GM13977 (cell line): ENCODE results near the gene DMC1.

Experiments used
- DNase-seq: peaks from one replicate; pipeline ENCODE4 v3.0.0; 2012; ENCODE audit warnings: low spot score
- in situ Hi-C: fragments of 300-500 bp; cut with MboI; formaldehyde crosslinking; loops from one replicate; pipeline ENCODE4 v1.12.0; 2022; ENCODE audit warnings: low sequenced_read_pairs, low pct_unique_long_range_greater_than_20kb, mixed read lengths, inconsistent platforms; ENCODE audit not compliant: unreplicated experiment
- TF ChIP-seq, protein P1 (sequence below): IDR thresholded peaks from 2 replicates; pipeline ENCODE4 v1.5.1; 2012; ENCODE audit warnings: mild to moderate bottlenecking, control low read depth; ENCODE audit not compliant: insufficient read depth; ENCODE audit errors: extremely low read depth, missing control alignments

Gene DMC1

DNA sequence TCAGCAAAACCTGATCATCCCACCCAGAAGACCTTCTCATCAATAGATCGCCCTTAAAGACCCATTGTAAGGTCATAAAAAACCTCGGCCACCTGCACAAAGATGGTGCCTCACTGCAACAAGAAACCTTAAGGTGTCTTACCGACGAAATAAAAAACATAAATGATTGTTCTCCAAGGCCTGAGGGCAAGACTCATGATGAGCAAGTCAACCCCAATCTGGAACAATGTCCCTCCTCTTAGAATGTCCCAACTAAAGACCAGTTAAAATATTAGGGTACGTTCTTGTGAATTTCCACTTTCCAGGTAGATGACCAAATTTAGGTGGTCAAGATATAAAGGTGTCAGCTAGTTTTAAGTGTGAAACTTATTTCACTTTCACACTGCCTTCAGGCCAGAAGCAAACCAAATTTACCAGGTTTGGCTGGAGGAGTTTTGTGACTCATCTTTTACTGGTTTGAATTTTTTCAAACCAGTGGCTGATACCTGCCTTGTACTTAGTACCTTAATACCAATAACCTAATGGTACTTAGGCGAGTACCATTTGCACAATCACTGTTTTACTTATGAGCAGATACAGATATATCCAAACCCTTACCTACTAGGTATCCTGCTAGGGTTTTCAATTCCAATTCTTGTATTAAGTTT, 87.2 kb downstream of the DMC1 start:
- in situ Hi-C loops, result no loop called here
- TF ChIP-seq, protein P1, sequence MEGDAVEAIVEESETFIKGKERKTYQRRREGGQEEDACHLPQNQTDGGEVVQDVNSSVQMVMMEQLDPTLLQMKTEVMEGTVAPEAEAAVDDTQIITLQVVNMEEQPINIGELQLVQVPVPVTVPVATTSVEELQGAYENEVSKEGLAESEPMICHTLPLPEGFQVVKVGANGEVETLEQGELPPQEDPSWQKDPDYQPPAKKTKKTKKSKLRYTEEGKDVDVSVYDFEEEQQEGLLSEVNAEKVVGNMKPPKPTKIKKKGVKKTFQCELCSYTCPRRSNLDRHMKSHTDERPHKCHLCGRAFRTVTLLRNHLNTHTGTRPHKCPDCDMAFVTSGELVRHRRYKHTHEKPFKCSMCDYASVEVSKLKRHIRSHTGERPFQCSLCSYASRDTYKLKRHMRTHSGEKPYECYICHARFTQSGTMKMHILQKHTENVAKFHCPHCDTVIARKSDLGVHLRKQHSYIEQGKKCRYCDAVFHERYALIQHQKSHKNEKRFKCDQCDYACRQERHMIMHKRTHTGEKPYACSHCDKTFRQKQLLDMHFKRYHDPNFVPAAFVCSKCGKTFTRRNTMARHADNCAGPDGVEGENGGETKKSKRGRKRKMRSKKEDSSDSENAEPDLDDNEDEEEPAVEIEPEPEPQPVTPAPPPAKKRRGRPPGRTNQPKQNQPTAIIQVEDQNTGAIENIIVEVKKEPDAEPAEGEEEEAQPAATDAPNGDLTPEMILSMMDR, result no peak

GRCh38 chr22:38481871-38482332, 88.1 kb downstream of the DMC1 start:
- in situ Hi-C loops, result no loop called here
- TF ChIP-seq, protein P1, result no peak
- no peak for DNase-seq

More for the DNA sequence above, 87.2 kb downstream of the DMC1 start:
- no peak for DNase-seq

DNA sequence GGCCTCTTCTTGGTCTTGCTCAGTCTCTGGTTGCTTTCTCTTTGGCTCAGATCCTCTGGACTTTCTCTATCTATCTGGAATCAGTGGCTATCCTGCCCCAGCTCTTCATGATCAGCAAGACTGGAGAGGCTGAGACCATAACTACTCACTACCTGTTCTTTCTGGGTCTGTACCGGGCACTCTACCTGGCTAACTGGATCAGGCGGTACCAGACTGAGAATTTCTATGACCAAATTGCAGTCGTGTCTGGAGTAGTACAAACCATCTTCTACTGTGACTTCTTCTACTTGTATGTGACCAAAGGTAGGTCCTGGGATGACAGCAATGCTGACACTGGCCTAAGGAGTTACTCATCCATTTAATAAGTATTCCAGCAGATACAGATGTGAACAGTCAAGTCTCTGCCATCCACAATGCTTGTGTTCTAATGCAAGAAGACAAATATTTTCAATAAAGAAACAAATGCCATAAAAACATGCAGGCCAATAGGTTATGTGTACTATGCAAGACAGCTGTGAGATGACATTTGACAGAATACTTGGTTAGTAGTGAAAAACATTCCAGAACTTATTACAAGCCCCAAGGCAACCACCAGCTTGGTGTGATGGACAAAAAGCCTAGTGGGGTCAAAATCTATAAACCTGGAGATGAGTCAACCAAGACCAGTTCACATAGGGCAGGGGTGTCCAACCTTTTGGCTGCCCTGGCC, 88.7 kb downstream of the DMC1 start:
- in situ Hi-C loops, result no loop called here
- TF ChIP-seq, protein P1, result no peak
- DNase-seq, result no peak

DNA sequence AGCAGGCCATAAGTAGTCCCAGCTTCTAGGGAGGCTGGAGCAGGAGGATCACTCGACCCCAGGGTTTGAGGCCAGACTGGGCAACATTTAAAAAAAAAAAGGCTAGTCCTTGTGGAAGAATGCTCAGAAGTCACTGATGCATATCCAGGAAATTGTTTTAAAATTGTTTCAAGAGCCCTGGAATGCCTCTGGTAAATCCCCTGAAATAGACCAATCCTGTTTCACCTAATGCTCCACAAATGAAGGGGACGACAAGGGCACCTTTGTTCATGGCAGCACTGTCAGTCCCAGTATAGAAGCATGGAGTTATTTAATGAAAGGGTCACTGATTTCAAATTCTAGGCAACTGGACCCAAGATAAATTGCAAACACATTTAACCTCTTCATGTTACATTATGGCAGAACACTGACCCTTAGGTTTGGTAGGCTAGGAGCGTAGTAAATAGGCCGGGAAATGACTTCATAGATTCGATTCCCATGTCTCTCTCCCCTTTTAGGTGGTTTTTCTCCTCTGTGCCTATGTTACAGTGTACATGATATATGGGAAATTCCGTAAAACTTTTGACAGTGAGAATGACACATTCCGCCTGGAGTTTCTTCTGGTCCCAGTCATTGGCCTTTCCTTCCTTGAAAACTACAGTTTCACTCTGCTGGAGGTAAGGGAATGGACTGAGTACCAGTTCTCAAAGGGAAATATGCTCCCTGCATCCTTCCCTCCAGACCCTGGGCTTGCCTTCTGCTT, 90.7 kb downstream of the DMC1 start:
- in situ Hi-C loops, result no loop called here
- DNase-seq, result no peak
- TF ChIP-seq, protein P1, result no peak

GRCh38 chr22:38477585-38477984, 92.4 kb downstream of the DMC1 start:
- in situ Hi-C loops, result no loop called here
- DNase-seq, result no peak
- TF ChIP-seq, protein P1, result no peak

GRCh38 chr22:38474003-38474607, 95.9 kb downstream of the DMC1 start:
- TF ChIP-seq, protein P1, result no peak
- in situ Hi-C loops, result no loop called here

More at GRCh38 chr22:38474003-38474607, 95.9 kb downstream of the DMC1 start:
- DNase-seq, result no peak
